HFFc6 (cell line): ENCODE measurements around the gene FAM162A. TPM values are rescaled to one million over a fixed set of nuclear protein-coding genes. Genes with fewer than 3 reads are reported as not detected.
"Not testable (repeated sequence)": the region's sequence is repeated elsewhere in the genome, so short reads cannot be mapped to it uniquely, and the experiment has no call there.

Source experiments
- DNase-seq: peaks from one replicate; pipeline ENCODE4 v3.0.0-alpha.2; 2018
- H3K27ac Mint-ChIP-seq: 2 replicates; pipeline ENCODE4 v1.8.0; 2020; ENCODE audit warnings: mild to moderate bottlenecking, mixed read lengths
- H3K27me3 Mint-ChIP-seq: 2 replicates; pipeline ENCODE4 v1.8.0; 2021; ENCODE audit warnings: mild to moderate bottlenecking, moderate library complexity, mixed read lengths; ENCODE audit not compliant: insufficient read depth
- H3K36me3 Mint-ChIP-seq: 2 replicates; pipeline ENCODE4 v1.8.0; 2021; ENCODE audit warnings: low read depth, mixed read lengths
- H3K4me1 Mint-ChIP-seq: 2 replicates; pipeline ENCODE4 v1.8.0; 2020; ENCODE audit warnings: low read depth, mixed read lengths
- H3K4me3 Mint-ChIP-seq: 2 replicates; pipeline ENCODE4 v1.8.0; 2020; ENCODE audit warnings: mild to moderate bottlenecking, moderate library complexity, mixed read lengths
- H3K9me3 Mint-ChIP-seq: 2 replicates; pipeline ENCODE4 v1.8.0; 2020; ENCODE audit warnings: mild to moderate bottlenecking, mixed read lengths
- total RNA-seq, 6 experiments: library from RNA; stranded (reverse); fragmentation: NEBNext Ultra II Directional; extraction: Animal tissue kit (Norgen Biotek cat#: 25700); gene quantifications; 2 replicates in 1 of 6; 3 replicates in 5 of 6; pipeline ENCODE4 v1.2.3, GENCODE V29; 2021
- TF ChIP-seq, protein P1 (sequence below): fragments of 200-600 bp; sonication (generic); IDR thresholded peaks from 2 replicates; pipeline ENCODE4 v1.5.0; 2021; ENCODE audit warnings: antibody characterized with exemption, mild to moderate bottlenecking

The FAM162A gene
- total RNA-seq, 6 experiments from 2014 or later = 28.4 to 37.5 (median 31.5) TPM

DNA sequence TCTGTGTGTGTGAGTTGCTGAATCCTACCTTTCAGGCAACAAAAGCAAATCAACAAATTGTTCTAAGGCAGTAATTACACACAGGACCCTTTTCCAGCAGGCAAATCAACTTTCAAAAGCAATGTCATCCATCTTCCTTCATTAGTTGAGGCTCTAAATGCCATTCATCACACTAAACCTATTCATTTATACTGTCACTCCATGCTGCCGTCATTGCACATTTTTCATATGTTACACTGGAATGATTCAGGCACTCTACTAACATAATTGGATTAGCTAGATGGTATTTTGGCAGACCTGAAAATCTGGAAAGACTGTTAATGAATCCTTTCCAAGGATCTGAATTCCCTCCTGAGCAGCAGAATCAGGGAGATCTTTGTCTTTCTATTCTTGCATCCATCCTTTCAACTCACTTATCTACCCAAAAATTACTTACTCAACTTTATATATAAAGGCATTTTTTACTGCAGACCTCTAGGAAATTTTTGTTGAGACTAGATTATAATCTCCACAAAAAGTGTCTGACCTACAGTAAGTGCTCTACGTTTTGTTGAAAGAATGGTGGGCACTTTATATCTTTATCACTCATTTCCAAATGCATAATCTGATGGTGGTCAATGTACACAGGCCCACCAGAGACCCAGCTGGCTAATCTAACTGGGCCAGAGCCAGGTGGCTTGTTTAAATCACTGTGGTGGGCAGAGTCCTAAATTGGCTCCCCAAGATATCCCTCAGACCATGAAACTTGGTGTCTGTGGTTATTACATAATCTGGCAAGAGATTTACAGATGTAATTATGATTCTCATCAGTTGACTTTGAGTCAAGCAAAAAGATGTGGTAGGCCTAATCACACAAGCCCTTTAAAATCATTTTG, 25.9 kb upstream of the FAM162A start:
- Mint-ChIP-seq H3K27me3 (no peaks in the 10 kb centered on the region; the same call in 1 of the 2 replicates), H3K36me3 (peaks cover 9% of the 10 kb centered on the region), H3K9me3 (no peaks in the 10 kb centered on the region), H3K27ac (no peak overlapping the region), H3K4me3 (no peak overlapping the region), H3K4me1 (peaks cover 15% of the 10 kb centered on the region)
- TF ChIP-seq, protein P1, sequence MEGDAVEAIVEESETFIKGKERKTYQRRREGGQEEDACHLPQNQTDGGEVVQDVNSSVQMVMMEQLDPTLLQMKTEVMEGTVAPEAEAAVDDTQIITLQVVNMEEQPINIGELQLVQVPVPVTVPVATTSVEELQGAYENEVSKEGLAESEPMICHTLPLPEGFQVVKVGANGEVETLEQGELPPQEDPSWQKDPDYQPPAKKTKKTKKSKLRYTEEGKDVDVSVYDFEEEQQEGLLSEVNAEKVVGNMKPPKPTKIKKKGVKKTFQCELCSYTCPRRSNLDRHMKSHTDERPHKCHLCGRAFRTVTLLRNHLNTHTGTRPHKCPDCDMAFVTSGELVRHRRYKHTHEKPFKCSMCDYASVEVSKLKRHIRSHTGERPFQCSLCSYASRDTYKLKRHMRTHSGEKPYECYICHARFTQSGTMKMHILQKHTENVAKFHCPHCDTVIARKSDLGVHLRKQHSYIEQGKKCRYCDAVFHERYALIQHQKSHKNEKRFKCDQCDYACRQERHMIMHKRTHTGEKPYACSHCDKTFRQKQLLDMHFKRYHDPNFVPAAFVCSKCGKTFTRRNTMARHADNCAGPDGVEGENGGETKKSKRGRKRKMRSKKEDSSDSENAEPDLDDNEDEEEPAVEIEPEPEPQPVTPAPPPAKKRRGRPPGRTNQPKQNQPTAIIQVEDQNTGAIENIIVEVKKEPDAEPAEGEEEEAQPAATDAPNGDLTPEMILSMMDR = no peak
- DNase-seq = no peak

DNA sequence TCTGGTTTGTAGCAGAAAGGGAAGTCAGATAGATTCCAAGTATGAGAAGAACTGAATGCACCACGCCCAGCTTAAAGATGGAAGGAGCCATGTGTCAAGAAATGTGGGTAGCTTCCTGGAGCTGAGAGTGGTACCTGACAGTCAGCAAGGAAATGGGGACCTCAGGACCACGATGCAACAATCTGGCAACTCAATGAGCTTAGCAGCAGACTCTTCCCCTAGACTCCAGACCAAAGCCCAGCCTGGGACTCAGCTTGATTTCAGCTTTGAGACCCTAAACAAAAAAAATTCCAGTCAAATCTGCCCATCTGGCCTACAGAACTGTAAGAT, 25.3 kb upstream of the FAM162A start:
- TF ChIP-seq, protein P1 = no peak
- H3K36me3 Mint-ChIP-seq = peaks cover 9% of the 10 kb centered on the region
- no peak overlapping the region for H3K4me3 Mint-ChIP-seq
- H3K4me1 Mint-ChIP-seq = peaks cover 15% of the 10 kb centered on the region
- no peaks in the 10 kb centered on the region for H3K9me3 Mint-ChIP-seq
- no peaks in the 10 kb centered on the region; the same call in 1 of the 2 replicates for H3K27me3 Mint-ChIP-seq
- H3K27ac Mint-ChIP-seq = no peak overlapping the region
- no peak for DNase-seq

DNA sequence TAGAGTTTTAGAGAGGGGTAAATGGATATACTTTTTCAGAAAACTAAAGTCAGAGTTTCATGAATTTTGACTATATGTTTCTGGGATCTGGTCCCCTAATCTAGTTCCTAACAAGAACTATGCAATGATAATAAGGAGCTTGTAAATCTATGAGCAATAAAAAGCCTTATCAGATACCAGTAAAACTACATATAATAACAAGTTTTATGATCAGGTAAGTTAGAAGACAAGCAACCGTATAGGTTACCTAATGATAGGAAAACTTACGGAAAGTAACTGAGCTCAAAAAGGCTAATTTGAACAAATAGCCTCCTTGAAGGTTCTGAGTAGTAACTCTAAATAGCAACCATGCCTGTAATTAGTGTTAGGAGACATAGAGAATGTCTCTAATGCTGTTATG, 22.0 kb upstream of the FAM162A start:
- no peaks in the 10 kb centered on the region for H3K9me3 Mint-ChIP-seq
- no peaks in the 10 kb centered on the region for H3K27me3 Mint-ChIP-seq
- peaks cover 20% of the 10 kb centered on the region for H3K36me3 Mint-ChIP-seq
- H3K27ac Mint-ChIP-seq = no peak overlapping the region
- peaks cover 29% of the 10 kb centered on the region for H3K4me1 Mint-ChIP-seq
- TF ChIP-seq, protein P1 = no peak
- no peak for DNase-seq
- no peak overlapping the region for H3K4me3 Mint-ChIP-seq

DNA sequence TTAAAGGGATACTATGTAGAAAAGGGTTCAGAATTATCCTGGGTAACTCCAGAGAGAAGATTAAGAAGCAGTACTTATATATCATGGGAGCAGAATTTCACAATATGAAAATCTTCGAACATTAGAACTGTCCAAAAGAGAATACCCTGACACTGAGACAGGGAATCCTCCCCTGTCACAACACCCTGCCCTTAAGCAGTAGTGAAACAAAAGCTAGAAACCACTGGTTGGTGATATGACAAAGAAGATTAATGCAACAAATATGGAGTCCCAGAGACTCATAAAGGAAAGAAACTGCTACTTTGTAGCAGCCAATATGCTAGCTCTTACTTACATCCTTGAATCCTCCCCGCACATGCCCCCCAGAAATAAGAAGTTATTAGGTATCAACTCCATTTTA, 19.5 kb upstream of the FAM162A start:
- Mint-ChIP-seq H3K27ac (no peak overlapping the region), H3K4me3 (no peak overlapping the region), H3K9me3 (no peaks in the 10 kb centered on the region), H3K27me3 (no peaks in the 10 kb centered on the region), H3K36me3 (peaks cover 17% of the 10 kb centered on the region; the same call in 1 of the 2 replicates), H3K4me1 (peaks cover 14% of the 10 kb centered on the region)
- no peak for DNase-seq
- TF ChIP-seq, protein P1 = no peak

DNA sequence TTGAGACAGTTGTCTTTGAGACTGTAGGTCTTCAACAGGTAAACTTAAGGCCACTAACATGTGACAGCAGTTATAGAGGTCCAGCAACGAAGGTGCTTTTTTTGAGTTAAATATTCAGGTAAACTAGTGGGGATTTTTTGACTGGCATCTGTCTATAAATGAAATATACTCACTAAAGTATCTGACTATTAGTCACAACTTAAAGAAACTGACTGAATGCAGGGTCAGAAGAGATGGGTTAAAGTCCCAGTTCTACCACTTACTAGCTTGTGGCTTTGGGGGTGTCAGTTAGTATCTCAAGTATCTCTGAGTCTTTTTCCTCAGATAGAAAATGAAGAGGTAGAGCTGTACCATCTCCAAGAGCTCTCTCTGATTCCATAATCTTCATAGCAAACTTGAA, 18.9 kb upstream of the FAM162A start:
- no peak for DNase-seq
- Mint-ChIP-seq H3K27ac (peak overlapping the region; percentile 76), H3K36me3 (peaks cover 17% of the 10 kb centered on the region; the same call in 1 of the 2 replicates), H3K4me1 (peaks cover 14% of the 10 kb centered on the region), H3K9me3 (no peaks in the 10 kb centered on the region), H3K27me3 (no peaks in the 10 kb centered on the region), H3K4me3 (no peak overlapping the region)
- TF ChIP-seq, protein P1 = no peak

DNA sequence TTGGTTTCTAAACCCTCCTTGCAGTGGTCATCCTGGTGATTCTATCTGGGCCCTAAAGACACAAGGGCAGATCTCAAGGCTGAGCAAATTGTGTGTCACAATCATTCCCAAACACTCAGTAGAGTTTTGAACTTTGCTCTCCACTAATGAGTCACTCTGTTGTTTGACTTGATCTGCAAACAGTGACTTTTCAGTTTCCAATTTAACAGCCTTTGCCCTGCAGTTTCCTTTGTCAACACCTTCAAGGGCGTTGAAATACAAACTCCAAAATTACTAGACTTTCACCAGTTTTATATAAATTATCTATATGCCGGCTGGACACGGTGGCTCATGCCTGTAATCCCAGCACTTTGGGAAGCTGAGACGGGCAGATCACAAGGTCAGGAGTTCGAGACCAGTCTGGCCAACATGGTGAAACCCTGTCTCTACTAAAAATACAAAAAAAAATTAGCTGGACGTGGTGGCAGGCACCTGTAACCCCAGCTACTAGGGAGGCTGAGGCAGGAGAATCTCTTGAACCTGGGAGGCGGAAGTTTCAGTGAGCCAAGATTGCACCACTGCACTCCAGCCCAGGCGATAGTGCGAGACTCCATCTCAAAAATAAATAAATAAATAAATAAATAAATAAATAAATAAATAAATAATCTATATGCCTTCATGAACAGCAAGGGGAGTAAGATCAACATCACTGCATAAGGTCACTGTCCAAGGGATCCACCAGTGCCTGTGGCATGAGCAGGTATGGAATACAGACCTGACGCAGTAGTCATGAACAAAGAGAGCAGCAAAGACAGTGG, 18.2 kb upstream of the FAM162A start:
- H3K27ac Mint-ChIP-seq = peak overlapping the region; percentile 76
- H3K4me1 Mint-ChIP-seq = peaks cover 15% of the 10 kb centered on the region
- H3K27me3 Mint-ChIP-seq, H3K4me3 Mint-ChIP-seq, H3K9me3 Mint-ChIP-seq: not testable (repeated sequence)
- H3K36me3 Mint-ChIP-seq = peaks cover 17% of the 10 kb centered on the region; the same call in 1 of the 2 replicates
- DNase-seq = peak; percentile 47
